Neural cell (in vitro differentiated cells): ENCODE results near the gene DEPDC5. TPM values are rescaled to one million over a fixed set of nuclear protein-coding genes. Genes with fewer than 3 reads are reported as not detected.

Source experiments
- H2AFZ ChIP-seq: fragments of 200-600, 300-800 bp; sonication (generic), shearing (Covaris generic); 2 replicates; pipeline ENCODE4 v1.6.0; 2014; ENCODE audit warnings: low read depth, mild to moderate bottlenecking, antibody characterized with exemption, low read length, moderate library complexity
- H3F3A ChIP-seq: fragments of 200-600 bp; shearing (Covaris generic); 2 replicates; pipeline ENCODE4 v1.6.1; 2016; ENCODE audit warnings: mild to moderate bottlenecking, moderate library complexity, mixed read lengths, antibody characterized with exemption, low read length; ENCODE audit not compliant: insufficient read depth, poor library complexity, severe bottlenecking
- H3K27ac ChIP-seq: fragments of 200-600, 300-800 bp; sonication (generic), shearing (Covaris generic); 2 replicates; pipeline ENCODE4 v1.5.1; 2014; ENCODE audit warnings: mild to moderate bottlenecking, low read length, moderate library complexity
- H3K27me3 ChIP-seq: fragments of 300-800, 200-600 bp; sonication (generic), shearing (Covaris generic); 2 replicates; pipeline ENCODE4 v1.6.0; 2014; ENCODE audit warnings: mild to moderate bottlenecking, low read depth, low read length, moderate library complexity; ENCODE audit not compliant: insufficient read depth
- H3K36me3 ChIP-seq: fragments of 300-800, 200-600 bp; sonication (generic), shearing (Covaris generic); 2 replicates; pipeline ENCODE4 v1.5.1; 2014; ENCODE audit warnings: mild to moderate bottlenecking, antibody characterized with exemption, low read length, moderate library complexity; ENCODE audit not compliant: insufficient read depth
- H3K4me2 ChIP-seq: fragments of 300-800, 200-600 bp; sonication (generic), shearing (Covaris generic); 2 replicates; pipeline ENCODE4 v1.6.0; 2014; ENCODE audit warnings: mild to moderate bottlenecking, low read length
- H3K4me3 ChIP-seq: fragments of 300-800, 200-600 bp; sonication (generic), shearing (Covaris generic); 2 replicates; pipeline ENCODE4 v1.5.1; 2014; ENCODE audit warnings: mild to moderate bottlenecking, low read length, moderate library complexity
- H3K79me2 ChIP-seq: fragments of 200-600 bp; shearing (Covaris generic); replicated peaks from 2 replicates; pipeline ENCODE4 v1.6.0; 2014; ENCODE audit warnings: mild to moderate bottlenecking, low read length, moderate library complexity; ENCODE audit not compliant: insufficient read depth
- H3K9ac ChIP-seq: fragments of 300-800, 200-600 bp; sonication (generic), shearing (Covaris generic); 2 replicates; pipeline ENCODE4 v1.6.1; 2016; ENCODE audit warnings: mild to moderate bottlenecking, low read length, mixed read lengths
- H3K9me2 ChIP-seq: fragments of 200-600 bp; shearing (Covaris generic); 2 replicates; pipeline ENCODE4 v1.6.1; 2016; ENCODE audit warnings: mild to moderate bottlenecking, low read length, mixed read lengths; ENCODE audit not compliant: insufficient read depth
- H3K9me3 ChIP-seq: fragments of 200-600, 300-800 bp; sonication (generic), shearing (Covaris generic); 2 replicates; pipeline ENCODE4 v1.6.1; 2016; ENCODE audit warnings: mild to moderate bottlenecking, mixed run types, low read length, moderate library complexity, mixed read lengths
- H4K20me1 ChIP-seq: fragments of 200-600 bp; shearing (Covaris generic); 2 replicates; pipeline ENCODE4 v1.6.1; 2016; ENCODE audit warnings: mild to moderate bottlenecking, mixed run types; ENCODE audit not compliant: insufficient read depth
- CTCF ChIP-seq: fragments of 450-650 bp; IDR thresholded peaks from 2 replicates; pipeline ENCODE4 v1.5.1; 2014; ENCODE audit warnings: antibody characterized with exemption, mild to moderate bottlenecking, moderate library complexity; ENCODE audit not compliant: poor library complexity, severe bottlenecking
- EP300 ChIP-seq: fragments of 450-650 bp; conservative IDR thresholded peaks from 2 replicates; pipeline ENCODE4 v1.6.1; 2014; ENCODE audit warnings: antibody characterized with exemption, mild to moderate bottlenecking, moderate library complexity; ENCODE audit not compliant: poor library complexity, severe bottlenecking
- EZH2 ChIP-seq: fragments of 200-600, 300-800 bp; shearing (Covaris generic), sonication (generic); IDR thresholded peaks from 2 replicates; pipeline ENCODE4 v1.6.1; 2014; ENCODE audit warnings: antibody characterized with exemption, low read length, borderline replicate concordance, mild to moderate bottlenecking; ENCODE audit not compliant: insufficient read depth, poor library complexity, severe bottlenecking
- MXI1 ChIP-seq: fragments of 450-650 bp; conservative IDR thresholded peaks from 2 replicates; pipeline ENCODE4 v1.6.1; 2014; ENCODE audit warnings: antibody characterized with exemption, mild to moderate bottlenecking; ENCODE audit not compliant: poor library complexity, severe bottlenecking
- POLR2AphosphoS5 ChIP-seq: IDR thresholded peaks from 2 replicates; pipeline ENCODE4 v1.6.1; 2012
- RAD21 ChIP-seq: fragments of 450-650 bp; conservative IDR thresholded peaks from 2 replicates; pipeline ENCODE4 v1.6.1; 2014; ENCODE audit warnings: antibody characterized with exemption, mild to moderate bottlenecking, moderate library complexity
- REST ChIP-seq: IDR thresholded peaks from 2 replicates; pipeline ENCODE4 v1.6.1; 2012; ENCODE audit warnings: borderline replicate concordance
- SMC3 ChIP-seq: fragments of 450-650 bp; conservative IDR thresholded peaks from 2 replicates; pipeline ENCODE4 v1.6.1; 2014; ENCODE audit warnings: antibody characterized with exemption, mild to moderate bottlenecking, moderate library complexity; ENCODE audit not compliant: poor library complexity
- TAF1 ChIP-seq: IDR thresholded peaks from 2 replicates; pipeline ENCODE4 v1.6.1; 2012; ENCODE audit warnings: low read depth
- polyA plus RNA-seq: library from polyadenylated mRNA; depleted of rRNA; stranded (reverse); fragments of >200 nt; gene quantifications from 2 replicates; pipeline ENCODE4 v1.2.3, GENCODE V29; 2014

Gene DEPDC5
- polyA plus RNA-seq, 1 donor from 2014 or later: 11.3 TPM

- H3K27ac ChIP-seq: peak overlapping the region; percentile 96
- H3K4me3 ChIP-seq: peak overlapping the region; percentile 53
- TF ChIP-seq REST (peak; percentile 32), SMC3 (peak; percentile 21), MXI1 (peak; percentile 52), EZH2 (no peak), EP300 (peak; percentile 85), TAF1 (peak; percentile 19), POLR2AphosphoS5 (peak; percentile 59), RAD21 (peak; percentile 27), CTCF (peak; percentile 27)
- H3K9me2 ChIP-seq: no peaks in the 10 kb centered on the region
- no peaks in the 10 kb centered on the region for H4K20me1 ChIP-seq
- H3K27me3 ChIP-seq: no peaks in the 10 kb centered on the region
- no peak overlapping the region for H2AFZ ChIP-seq
- H3K36me3 ChIP-seq: no peaks in the 10 kb centered on the region
- no peaks in the 10 kb centered on the region for H3F3A ChIP-seq
- H3K9me3 ChIP-seq: no peaks in the 10 kb centered on the region
- H3K4me2 ChIP-seq: peak overlapping the region; percentile 52
- H3K79me2 ChIP-seq: no peaks in the 10 kb centered on the region
- peak overlapping the region; percentile 67 for H3K9ac ChIP-seq
These were observed 173.2 kb downstream of the DEPDC5 start for GRCh38 chr22:31926969-31927368.

GRCh38 chr22:31927562-31927961 is 173.7 kb downstream of the DEPDC5 start:
- Histone ChIP-seq H3K9me3 (no peaks in the 10 kb centered on the region), H3K9me2 (no peaks in the 10 kb centered on the region), H3K79me2 (no peaks in the 10 kb centered on the region), H3K4me3 (peak overlapping the region; percentile 17), H2AFZ (no peak overlapping the region), H3K36me3 (no peaks in the 10 kb centered on the region), H3K27ac (peak overlapping the region; percentile 96), H3K4me2 (no peak overlapping the region), H3K9ac (peak overlapping the region; percentile 45), H3K27me3 (no peaks in the 10 kb centered on the region), H4K20me1 (no peaks in the 10 kb centered on the region), H3F3A (no peaks in the 10 kb centered on the region)
- TF ChIP-seq RAD21: no peak
- no peak for TF ChIP-seq SMC3
- TF ChIP-seq CTCF: no peak
- no peak for TF ChIP-seq EZH2
- TF ChIP-seq MXI1: no peak
- no peak for TF ChIP-seq REST
- no peak for TF ChIP-seq POLR2AphosphoS5
- no peak for TF ChIP-seq TAF1
- no peak for TF ChIP-seq EP300
